Measurements from ENCODE around the gene ANP32B.
A peak's percentile ranks its signal among the peaks of the same experiment; 100 is the strongest.
"Not testable (repeated sequence)": the region's sequence is repeated elsewhere in the genome, so short reads cannot be mapped to it uniquely, and the experiment has no call there.

ANP32B gene

GRCh38 chr9:97982683-97983588 lies at the start of gene ANP32B:
TSS of gene ANP32B (plus strand) at chr9:97983341. CDS start at chr9:97983556, 215 bp downstream.
- peak; percentile 35 to 90 for DNase-seq

DNA sequence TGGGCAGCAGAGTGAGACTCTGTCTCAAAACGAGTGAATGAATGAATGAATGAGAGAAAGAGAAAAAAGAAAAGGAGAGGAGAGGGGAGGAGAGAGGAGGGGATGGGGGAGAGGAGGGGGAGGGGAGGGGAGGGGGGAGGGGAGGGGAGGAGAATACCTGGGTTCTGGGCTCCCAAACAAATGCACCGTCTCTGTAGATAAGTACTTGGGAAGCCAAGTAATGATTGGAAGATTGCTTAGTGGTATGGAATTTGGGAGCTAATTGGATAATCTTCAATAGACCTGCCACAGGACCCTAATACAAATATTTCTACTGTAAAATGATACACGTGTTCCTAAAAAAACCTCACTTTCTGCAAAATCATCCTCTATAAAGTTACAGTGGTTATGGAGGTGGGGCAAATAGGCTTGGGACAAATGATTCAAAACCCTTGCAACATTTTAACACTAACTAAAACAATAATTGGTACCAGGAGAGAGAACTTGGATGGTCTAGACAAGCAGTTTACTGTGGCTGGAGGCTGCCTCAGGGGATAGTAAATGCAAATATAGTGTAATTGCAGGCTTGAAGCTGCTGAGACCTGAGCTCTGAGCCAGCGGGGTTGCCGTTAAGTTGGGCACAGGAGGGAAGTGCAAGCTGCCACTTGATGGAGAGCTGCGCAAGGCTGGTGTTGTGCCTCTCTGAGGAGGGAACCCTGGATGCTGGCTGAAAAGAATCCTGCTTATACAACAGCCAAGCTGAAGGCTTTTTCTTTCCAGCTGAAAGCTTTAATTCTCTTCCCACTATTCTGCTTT lies 48.6 kb upstream of the ANP32B start:
- peak; percentile 90 to 92 for DNase-seq

GRCh38 chr9:97935276-97935675 lies 47.9 kb upstream of the ANP32B start:
- peak in 1 of 2 experiments; percentile 28 for DNase-seq

GRCh38 chr9:97936998-97937397 lies 46.1 kb upstream of the ANP32B start:
- DNase-seq: no peak

DNA sequence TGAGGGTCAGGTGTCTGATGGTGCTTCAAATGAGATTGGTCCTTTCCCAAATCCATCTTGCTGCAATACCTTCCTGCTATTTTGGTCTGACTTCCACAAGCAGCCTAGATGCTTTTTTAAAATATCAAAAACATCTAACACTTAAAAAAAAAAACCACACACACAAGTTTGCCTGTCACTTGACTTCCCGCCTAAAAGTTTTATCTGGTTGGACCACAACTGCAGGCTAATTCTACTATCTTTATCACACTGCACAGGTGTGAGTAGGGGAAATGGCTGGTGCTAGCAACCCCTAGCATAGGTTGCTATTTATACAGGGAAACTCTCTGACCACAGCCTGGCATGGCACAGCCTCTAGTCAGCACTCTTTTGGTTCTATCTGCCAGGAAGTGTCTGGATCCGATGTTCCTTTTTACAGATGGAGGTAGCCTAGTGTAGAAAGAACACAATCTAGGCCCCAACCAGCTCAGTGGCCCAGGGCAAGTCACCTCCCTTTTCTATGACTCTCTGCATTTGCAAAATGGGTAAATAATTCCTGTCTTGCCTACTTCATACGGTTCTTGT lies 45.0 kb upstream of the ANP32B start, which contains the start of gene HEMGN:
TSS of gene HEMGN (minus strand) at position 92 of the 564 bp plus-strand sequence. CDS start at position 56, 36 bp downstream.
- DNase-seq: peak in 1 of 2 experiments; percentile 18

- no peak for DNase-seq
Measured at GRCh38 chr9:97940233-97940632, 42.9 kb upstream of the ANP32B start.

GRCh38 chr9:97940741-97941140 lies 42.4 kb upstream of the ANP32B start:
- peak; percentile 61 to 72 for DNase-seq

DNA sequence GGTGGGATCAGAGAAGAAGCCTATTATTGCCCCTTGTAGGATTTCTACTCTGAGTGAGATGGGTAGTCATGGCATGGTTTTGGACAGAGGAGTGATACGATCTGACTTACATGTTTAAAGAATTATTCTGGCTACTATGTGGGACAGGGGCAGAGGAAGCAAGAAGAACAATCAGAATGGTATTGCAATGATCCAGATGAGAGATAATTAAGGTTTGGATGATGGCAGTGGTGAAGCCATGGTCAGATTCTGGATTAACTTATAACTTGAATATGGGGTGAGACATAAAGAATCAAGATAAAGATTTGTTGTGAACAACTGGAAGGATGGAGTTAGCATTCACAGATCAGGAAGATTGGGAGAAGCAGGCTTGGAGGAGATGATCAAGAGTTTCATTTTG lies 41.8 kb upstream of the ANP32B start:
- no peak for DNase-seq

DNA sequence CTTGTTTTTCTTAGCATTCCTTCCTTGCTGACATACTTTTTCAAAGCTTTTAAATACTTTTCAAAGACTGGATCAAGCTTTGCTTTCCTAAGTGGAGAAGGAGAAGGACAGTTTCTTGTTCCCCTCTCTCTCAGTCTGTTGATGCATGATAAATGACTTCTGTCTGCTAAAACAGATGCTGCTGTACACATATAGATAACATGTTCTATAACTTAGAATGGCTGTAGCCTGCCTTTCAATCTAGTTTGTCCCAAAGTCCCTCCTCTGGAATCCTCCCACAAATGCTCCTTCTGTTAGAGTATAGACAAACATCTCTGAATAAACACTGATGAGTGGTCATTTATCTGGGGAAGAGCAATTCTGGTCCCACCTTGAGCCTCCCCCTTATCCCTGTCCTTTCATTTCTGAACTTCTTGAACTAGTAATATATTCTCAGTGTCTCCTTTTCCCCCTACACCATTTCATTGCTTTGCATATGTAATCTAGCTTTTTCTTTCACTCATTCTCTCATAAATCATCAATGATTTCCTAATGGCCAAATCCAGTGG lies 39.8 kb upstream of the ANP32B start:
- no peak for DNase-seq

GRCh38 chr9:97944612-97945011 lies 38.5 kb upstream of the ANP32B start:
- DNase-seq: no peak

- DNase-seq: not testable (repeated sequence)
Measured at GRCh38 chr9:97945470-97945869, 37.7 kb upstream of the ANP32B start.

GRCh38 chr9:97947094-97947493 lies 36.0 kb upstream of the ANP32B start:
- DNase-seq: not testable (repeated sequence)

DNA sequence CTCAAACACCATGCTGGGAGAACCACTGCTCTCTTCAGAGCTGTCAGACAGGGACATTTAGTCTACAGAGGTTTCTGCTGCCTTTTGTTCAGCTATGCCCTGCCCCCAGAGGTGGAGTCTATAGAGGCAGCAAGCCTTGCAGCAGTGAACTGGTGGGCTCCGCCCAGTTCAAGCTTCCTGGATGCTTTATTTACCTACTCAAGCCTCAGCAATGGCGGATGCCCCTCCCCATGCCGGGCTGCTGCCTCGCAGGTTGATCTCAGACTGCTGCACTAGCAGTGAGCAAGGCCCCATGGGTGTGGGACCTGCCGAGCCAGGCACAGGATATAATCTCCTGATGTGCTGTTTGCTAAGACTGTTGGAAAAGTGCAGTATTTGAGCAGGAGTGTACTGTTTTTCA lies 32.3 kb upstream of the ANP32B start:
- DNase-seq: not testable (repeated sequence)

DNA sequence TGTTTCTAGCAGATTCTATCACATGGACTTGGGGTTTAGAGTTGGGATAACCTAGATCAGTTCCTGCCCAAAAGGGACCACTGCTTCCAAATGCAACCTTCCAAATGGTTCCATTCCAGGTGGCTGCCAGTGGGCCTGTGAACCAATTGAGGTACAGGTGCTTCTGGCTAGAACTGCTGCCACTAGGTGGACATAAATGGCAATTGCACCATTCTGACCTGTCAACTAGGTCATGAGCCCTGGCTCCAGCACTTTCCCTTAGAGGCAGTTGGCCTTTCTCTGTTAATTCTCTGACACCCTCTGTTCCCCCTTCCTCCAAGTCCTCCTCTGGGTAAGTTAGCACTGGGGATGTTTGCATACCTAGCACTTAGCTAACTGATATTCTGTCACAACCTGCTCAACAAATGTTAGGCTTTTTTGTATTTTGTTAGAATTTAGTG lies 28.6 kb upstream of the ANP32B start:
- peak; percentile 25 to 82 for DNase-seq

DNA sequence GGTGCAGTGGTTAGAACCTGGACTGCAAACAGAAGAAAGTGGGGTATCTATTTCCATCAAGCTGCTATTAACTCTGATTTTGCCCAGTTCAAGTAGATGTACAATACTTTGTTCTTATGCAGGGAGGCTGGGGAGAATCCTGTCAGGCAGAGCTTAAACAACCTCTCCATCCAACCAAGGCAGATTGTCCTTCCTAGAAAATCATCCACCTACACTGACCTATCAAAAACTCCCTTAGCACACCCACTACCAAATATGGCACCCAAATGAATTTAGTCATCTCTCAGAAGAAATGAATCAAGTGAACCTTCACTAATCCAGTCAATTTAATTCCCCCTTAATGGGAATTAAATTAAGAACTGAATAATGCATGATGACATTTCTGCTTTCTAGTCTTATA lies 26.8 kb upstream of the ANP32B start:
- no peak for DNase-seq

GRCh38 chr9:97958812-97959511 lies 24.2 kb upstream of the ANP32B start:
- DNase-seq: no peak

DNA sequence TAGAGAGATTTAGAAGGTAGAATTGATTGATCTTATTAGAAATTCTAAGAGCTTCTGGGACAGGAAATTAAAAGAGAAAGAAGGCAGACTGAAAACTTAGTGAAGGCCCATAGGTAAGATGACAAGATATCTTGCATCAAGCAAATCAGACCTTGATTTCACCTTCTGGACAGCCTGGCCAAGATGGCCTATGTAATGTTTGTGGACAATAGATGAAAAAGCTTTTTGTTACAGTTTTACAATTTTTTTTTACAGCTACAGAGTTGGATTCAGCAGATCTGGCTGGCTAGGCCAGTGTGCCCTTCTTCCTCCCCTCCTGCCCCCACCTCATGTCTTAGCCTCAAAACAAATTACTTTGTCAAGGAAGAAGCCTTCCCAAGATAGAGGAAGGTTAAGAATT lies 23.6 kb upstream of the ANP32B start:
- DNase-seq: no peak

DNA sequence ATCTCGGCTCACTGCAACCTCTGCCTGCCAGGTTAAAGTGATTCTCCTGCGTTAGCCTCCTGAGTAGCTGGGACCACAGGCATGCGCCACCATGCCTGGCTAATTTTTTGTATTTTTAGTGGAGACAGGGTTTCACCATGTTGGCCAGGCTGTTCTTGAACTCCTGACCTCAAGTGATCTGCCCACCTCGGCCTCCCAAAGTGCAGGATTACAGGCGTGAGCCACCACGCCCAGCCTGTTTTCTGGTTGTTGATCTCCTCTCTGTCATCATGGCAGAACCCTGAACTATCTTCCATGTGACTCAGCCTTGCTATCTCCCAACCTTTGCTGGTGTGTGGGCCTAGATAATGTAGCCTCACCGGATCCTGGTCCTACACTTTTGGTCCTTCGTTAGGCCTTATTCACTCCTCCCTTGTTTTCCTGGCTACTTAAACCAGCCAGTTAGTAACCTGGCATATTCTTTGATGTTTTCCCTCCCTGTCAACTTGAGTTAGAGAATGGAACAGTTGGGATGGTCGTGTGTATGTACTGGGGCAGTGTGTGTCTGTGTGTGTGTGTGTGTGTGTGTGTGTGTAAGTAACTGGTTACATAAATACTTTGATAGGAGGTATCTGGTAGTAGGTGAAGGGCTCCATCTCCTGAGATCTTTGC lies 22.3 kb upstream of the ANP32B start:
- DNase-seq: not testable (repeated sequence)

- no peak for DNase-seq
Measured at GRCh38 chr9:97961361-97961760, 21.8 kb upstream of the ANP32B start.

DNA sequence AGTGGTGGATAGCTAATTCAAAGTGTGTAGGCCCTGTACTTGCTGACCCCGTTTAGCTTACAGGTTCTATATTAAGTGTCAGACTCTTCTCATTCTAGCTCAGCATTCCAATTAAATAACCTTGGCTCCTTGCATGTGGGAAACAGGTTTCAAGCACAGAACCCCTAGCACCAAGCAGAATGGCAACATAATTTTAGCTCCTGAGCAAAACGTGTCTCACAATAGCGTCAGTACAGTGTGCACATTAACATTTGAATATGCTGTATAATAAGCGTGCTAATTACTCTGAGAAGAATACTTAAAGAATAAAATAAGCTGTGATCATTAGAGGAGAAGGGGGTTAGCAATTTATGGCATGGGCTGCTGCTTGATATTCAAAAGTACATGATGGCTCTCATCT lies 21.0 kb upstream of the ANP32B start:
- no peak for DNase-seq

- DNase-seq: no peak
Measured at GRCh38 chr9:97962575-97962974, 20.6 kb upstream of the ANP32B start.

- no peak for DNase-seq
Measured at GRCh38 chr9:97963232-97963631, 19.9 kb upstream of the ANP32B start.

Data from NCI-H526 (cell line).